HG03108 (cell line): ENCODE data around the gene ETV4.

Experiments
- ATAC-seq: cut with Tn5 transposase; IDR thresholded peaks from one replicate; pipeline ENCODE4 v1.9.1; 2021; ENCODE audit warnings: moderate library complexity; ENCODE audit not compliant: unreplicated experiment

Gene ETV4

GRCh38 chr17:43547189-43547550 lies 1.0 kb upstream of the ETV4 start:
- ATAC-seq = no peak

- no peak for ATAC-seq
These were observed 832 bp downstream of the ETV4 start for GRCh38 chr17:43545383-43545632.

- ATAC-seq = no peak
These were observed 2.2 kb downstream of the ETV4 start for GRCh38 chr17:43543771-43544575.

GRCh38 chr17:43543300-43543699 lies 2.8 kb downstream of the ETV4 start:
- no peak for ATAC-seq

- ATAC-seq = no peak
These were observed 3.3 kb downstream of the ETV4 start for GRCh38 chr17:43542859-43543258.

- ATAC-seq = no peak
These were observed 5.1 kb downstream of the ETV4 start for GRCh38 chr17:43540821-43541674.

GRCh38 chr17:43536236-43536992 lies 9.7 kb downstream of the ETV4 start:
- no peak for ATAC-seq

- ATAC-seq = no peak
These were observed 11.2 kb downstream of the ETV4 start for GRCh38 chr17:43534909-43535308.

GRCh38 chr17:43533699-43534098 lies 12.4 kb downstream of the ETV4 start:
- no peak for ATAC-seq

- ATAC-seq = no peak
These were observed 13.6 kb downstream of the ETV4 start for GRCh38 chr17:43532581-43532980.

- no peak for ATAC-seq
These were observed 14.2 kb downstream of the ETV4 start for GRCh38 chr17:43531955-43532354.

- no peak for ATAC-seq
These were observed 15.1 kb downstream of the ETV4 start for GRCh38 chr17:43531082-43531378.

GRCh38 chr17:43530288-43531081 lies 15.7 kb downstream of the ETV4 start:
- ATAC-seq = no peak

GRCh38 chr17:43529947-43530287 lies 16.2 kb downstream of the ETV4 start:
- no peak for ATAC-seq

GRCh38 chr17:43528988-43529814 lies 16.9 kb downstream of the ETV4 start:
- no peak for ATAC-seq

- ATAC-seq = no peak
These were observed 17.7 kb downstream of the ETV4 start for GRCh38 chr17:43528319-43528987.

- ATAC-seq = no peak
These were observed 19.1 kb downstream of the ETV4 start for GRCh38 chr17:43526886-43527648.

GRCh38 chr17:43524945-43525575 lies 21.1 kb downstream of the ETV4 start:
- ATAC-seq = no peak

GRCh38 chr17:43521389-43521788 lies 24.8 kb downstream of the ETV4 start:
- no peak for ATAC-seq
